Inflammatory macrophage treated with lipopolysaccharide for 1 hour (primary cell): ENCODE data around the gene THUMPD1.
"Not testable (repeated sequence)": the region's sequence is repeated elsewhere in the genome, so short reads cannot be mapped to it uniquely, and the experiment has no call there.

ENCODE experiments used
- DNase-seq, 2 donors: peaks; one replicate each; pipeline ENCODE4 v3.0.0-alpha.2; 2020 to 2022

The THUMPD1 gene

GRCh38 chr16:20747030-20747816, 5.6 kb upstream of the THUMPD1 start:
- peak; percentile 55 to 76 for DNase-seq

- DNase-seq: no peak
These were observed 4.8 kb upstream of the THUMPD1 start for GRCh38 chr16:20746461-20746860.

GRCh38 chr16:20744922-20745440, 3.4 kb upstream of the THUMPD1 start:
- DNase-seq: peak; percentile 29 to 35

- no peak for DNase-seq
These were observed 2.0 kb upstream of the THUMPD1 start for GRCh38 chr16:20743591-20743990.

GRCh38 chr16:20740901-20741521, 607 bp downstream of the THUMPD1 start:
- peak; percentile 77 to 85 for DNase-seq

GRCh38 chr16:20740007-20740883, 1.4 kb downstream of the THUMPD1 start:
- no peak for DNase-seq

GRCh38 chr16:20735490-20735889, 6.1 kb downstream of the THUMPD1 start:
- peak; percentile 22 to 48 for DNase-seq

GRCh38 chr16:20734782-20735181, 6.8 kb downstream of the THUMPD1 start:
- no peak for DNase-seq

GRCh38 chr16:20734056-20734455, 7.6 kb downstream of the THUMPD1 start:
- DNase-seq: no peak

GRCh38 chr16:20729141-20729540, 12.5 kb downstream of the THUMPD1 start:
- DNase-seq: no peak

GRCh38 chr16:20727181-20727580, 14.4 kb downstream of the THUMPD1 start:
- no peak for DNase-seq

- DNase-seq: no peak
These were observed 15.0 kb downstream of the THUMPD1 start for GRCh38 chr16:20726661-20727060.

GRCh38 chr16:20720251-20720650, 21.4 kb downstream of the THUMPD1 start:
- no peak for DNase-seq

- not testable (repeated sequence) for DNase-seq
These were observed 23.9 kb downstream of the THUMPD1 start for GRCh38 chr16:20717718-20718117.

- DNase-seq: no peak
These were observed 30.2 kb downstream of the THUMPD1 start for GRCh38 chr16:20711277-20711911.

GRCh38 chr16:20708129-20708528, 33.5 kb downstream of the THUMPD1 start:
- DNase-seq: peak; percentile 25 to 45

GRCh38 chr16:20707461-20707860, 34.2 kb downstream of the THUMPD1 start:
- DNase-seq: no peak

- not testable (repeated sequence) for DNase-seq
These were observed 35.6 kb downstream of the THUMPD1 start for GRCh38 chr16:20705972-20706371.

GRCh38 chr16:20704281-20704680, 37.3 kb downstream of the THUMPD1 start:
- no peak for DNase-seq

- not testable (repeated sequence) for DNase-seq
These were observed 39.9 kb downstream of the THUMPD1 start for GRCh38 chr16:20701692-20702091.

GRCh38 chr16:20696618-20697017, 45.0 kb downstream of the THUMPD1 start:
- no peak for DNase-seq

GRCh38 chr16:20695024-20695423, 46.6 kb downstream of the THUMPD1 start:
- no peak for DNase-seq

- DNase-seq: not testable (repeated sequence)
These were observed 47.5 kb downstream of the THUMPD1 start for GRCh38 chr16:20694096-20694495.
